Measurements from ENCODE around the gene UBL4A.

The UBL4A gene

DNA sequence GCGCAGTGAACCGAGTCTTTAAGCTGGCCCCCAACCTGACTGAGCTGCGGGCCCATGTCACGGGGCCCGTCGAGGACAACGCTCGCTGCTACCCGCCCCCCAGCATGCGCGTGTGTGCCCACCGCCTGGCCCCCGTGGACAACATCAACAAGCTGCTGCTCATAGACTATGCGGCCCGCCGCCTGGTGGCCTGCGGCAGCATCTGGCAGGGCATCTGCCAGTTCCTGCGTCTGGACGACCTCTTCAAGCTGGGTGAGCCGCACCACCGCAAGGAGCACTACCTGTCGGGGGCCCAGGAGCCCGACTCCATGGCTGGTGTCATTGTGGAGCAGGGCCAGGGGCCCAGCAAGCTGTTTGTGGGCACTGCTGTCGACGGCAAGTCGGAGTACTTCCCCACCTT is 26.1 kb downstream of the UBL4A start:
- DNase-seq (ENCODE audit: low spot score) = no peak

DNA sequence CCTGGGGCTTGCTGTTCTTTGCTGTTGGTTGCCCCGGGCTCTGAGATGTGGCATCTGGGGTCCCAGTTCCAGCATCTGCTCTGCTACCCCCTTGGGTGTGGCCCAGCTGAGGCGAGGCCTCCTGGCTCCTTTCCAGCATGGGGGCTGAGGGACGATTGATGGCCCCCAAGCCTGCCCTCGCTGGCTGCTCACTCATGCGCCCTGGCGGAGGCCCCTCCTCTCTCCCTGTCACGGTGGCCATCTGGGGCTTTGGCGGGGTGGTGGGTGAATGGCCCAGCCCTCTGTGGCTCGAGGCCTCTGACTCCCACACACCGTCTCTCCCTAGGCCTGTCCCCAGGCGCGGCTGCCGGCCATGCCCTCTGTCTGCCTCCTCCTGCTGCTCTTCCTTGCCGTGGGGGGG is 26.6 kb downstream of the UBL4A start:
- DNase-seq (ENCODE audit: low spot score) = no peak

DNA sequence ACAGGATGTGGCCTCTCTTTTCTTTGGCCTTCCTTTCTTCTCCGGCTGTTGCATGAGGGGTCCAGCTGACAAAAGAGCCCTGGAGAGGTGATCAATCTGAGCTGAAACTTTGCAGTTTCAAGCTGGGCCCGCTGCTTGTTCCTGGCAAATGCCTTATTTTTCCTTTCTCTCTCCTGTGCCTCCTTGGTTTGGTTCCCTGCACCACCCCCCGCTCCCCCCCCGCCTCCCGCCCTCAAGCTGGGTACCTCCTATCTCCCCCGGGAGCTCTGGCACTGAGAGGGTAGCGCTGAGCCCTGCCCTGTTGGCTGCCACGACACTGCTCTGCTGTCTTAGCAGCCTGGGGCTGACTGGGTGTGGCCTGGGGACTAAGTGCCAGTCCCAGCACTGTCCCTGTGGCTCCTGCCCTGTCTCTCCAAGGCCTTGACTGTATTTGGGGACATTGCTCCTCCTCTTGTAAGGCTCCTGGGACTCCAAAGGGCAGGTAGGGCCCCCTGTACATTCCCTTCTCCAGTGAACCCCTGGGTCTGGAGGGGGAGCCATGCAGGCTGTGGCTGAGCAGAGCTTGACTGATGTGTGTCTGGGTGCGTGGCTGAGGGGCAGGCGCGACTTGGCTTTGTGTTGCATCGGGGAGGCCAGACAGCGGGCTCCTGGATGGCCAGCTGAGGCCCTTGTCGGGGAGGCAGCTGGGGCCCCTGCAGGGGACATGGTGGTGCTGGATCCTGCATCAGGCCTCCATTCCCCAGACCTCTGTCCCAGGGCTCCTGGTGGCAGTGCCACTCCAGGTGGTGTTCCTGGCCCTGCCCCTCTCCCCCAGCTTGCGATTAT is 27.2 kb downstream of the UBL4A start:
- DNase-seq (ENCODE audit: low spot score) = peak; percentile 9

DNA sequence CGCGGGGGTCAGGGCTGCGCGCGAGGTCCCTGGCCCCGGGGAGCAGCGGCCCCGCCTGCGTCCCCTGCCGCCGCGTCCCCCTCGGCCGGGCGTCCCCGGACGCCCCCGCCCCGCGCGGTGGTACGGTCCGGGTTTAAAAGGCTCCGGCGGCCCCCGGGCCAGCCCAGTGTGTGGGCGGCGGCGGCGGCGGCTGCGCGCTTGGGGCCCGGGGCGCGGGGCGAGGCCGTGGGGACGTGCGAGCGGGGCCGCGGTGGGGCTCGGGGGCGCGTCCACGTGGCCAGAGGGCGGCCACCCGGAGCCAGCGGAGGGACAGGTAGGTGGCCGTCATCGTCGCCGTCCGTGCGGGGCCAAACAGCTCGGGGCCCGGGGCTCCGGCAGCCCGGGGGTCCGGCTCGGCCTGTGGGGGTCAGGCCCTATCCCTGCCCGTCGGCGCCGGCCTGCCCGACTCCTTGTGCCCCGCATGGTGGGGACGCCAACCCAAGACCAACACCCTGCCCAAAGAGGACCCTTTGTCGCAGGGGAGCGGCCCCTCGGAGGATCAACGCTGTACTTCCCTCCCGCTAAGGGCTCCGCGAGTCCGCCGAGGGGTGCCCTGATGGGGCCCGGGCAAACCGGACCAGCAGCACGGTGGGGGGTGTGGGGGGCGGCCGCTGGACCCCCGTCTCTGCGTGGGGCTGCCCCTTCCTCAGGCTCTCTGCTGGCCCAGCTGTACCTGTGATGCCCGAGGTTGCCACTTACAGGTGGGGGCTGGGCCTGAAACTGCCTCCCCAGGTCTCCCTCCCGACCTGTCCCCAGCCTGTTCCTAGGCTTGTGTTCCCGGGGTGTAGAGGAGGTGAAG is 28.1 kb downstream of the UBL4A start, which contains the start of gene PLXNA3:
Gene PLXNA3 (plus strand): TSS at position 166 of the 838 bp plus-strand sequence. CDS start 1,903 bp downstream, outside the sequence.
- DNase-seq (ENCODE audit: low spot score) = peak; percentile 29

DNA sequence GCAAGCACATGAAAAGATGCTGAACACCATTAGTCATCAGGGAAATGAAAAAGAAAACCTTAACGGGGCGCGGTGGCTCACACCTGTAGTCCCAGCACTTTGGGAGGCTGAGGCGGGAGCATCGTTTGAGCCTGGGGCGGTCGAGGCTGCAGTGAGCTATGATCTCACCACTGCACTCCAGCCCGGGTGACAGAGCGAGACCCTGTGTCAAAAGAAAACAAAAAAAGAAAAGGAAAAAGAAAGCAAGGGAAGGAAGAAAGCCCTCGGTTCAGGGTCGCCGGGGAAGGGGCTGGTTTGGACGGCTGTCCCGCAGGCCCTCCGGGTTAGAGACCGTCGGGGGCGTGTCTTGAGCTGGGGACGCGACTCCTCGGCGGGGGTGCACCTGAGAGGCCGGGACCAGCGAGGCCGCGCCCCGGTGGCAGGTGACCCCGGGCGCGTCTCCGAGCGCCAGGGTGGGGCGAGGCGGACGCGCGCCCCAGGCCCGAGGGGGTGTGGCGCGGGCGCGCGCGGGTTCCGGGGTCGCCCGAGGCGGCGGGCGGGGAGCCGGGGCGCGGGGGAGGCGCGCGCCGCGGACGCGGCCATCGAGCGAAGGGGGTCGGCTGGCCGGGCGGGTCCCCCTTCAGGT is 28.8 kb downstream of the UBL4A start:
- DNase-seq (ENCODE audit: low spot score) = peak; percentile 38

DNA sequence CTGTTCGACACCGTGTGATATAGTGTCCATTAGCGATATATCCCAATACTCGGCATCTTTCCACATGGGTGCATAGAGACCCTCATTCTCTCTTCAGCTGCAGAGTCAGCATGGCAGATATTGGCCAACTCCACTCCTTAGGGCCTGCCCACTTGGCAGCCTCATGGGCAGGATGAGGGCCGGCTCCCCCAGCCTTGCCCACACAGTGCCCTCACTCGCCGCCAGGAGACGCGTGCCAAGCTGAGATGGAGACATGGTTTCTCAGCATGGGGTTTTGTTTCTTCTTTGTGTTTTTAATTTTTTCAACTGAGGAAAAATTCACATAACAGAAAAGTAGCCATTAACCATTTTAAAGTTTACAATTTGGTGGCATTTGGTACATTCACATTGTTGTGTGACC is 33.6 kb downstream of the UBL4A start:
- DNase-seq (ENCODE audit: low spot score) = no peak

DNA sequence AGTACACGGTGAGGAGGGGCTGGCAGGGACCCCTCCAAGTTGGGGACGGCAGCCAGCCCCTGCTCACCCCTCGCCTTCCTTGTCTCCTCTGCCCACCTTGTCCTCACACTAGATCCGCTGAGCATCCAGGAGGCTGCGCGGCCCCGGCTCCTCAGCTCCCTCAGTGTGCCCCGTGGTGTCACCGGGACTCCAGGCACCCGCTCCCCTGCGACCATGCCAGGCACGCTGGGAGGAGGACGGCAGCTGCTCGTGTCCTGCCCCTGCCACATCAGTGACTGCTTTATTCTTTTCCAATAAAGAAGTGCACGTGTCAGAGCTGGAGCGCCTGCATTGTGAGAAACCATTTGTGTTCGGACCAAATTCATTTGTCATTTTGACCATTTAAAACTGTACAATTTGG is 36.1 kb downstream of the UBL4A start:
- DNase-seq (ENCODE audit: low spot score) = no peak

DNA sequence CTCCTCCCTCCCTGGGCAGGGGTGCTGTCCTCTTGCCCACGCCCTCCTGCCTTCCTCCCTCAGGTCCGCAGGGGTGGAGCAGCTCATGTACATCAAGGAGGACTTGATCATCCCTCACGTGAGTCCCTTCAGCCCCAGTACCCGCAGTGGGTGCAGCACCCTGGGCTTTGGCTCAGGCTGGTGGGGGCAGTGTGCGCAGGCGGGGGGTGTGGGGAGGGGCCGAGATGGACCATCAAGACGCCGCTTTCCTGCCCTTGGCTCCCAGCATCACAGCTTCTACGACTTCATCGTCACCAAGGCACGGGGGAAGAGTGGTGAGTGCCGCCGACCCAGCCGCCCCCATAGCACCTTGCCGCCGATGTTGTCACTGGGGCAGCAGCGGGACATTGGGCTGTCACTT is 36.8 kb downstream of the UBL4A start:
- DNase-seq (ENCODE audit: low spot score) = no peak

DNA sequence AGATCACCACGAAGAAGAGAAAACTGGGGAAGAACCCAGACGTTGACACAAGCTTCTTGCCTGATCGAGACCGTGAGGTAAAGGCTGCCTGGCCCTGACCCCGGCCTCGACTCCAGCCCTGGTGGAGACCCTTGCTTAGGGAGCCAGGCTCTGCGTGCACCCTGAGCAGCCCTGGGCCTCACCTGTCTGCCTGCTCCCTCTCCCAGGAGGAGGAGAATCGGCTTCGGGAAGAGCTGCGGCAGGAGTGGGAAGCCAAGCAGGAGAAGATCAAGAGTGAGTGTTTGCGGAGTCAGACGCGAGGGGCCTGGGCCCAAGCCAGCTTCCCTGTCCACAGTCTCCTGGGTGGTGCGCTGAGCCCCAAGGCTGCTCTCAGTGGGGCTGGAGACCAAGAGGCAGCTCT is 37.9 kb downstream of the UBL4A start:
- DNase-seq (ENCODE audit: low spot score) = no peak

DNA sequence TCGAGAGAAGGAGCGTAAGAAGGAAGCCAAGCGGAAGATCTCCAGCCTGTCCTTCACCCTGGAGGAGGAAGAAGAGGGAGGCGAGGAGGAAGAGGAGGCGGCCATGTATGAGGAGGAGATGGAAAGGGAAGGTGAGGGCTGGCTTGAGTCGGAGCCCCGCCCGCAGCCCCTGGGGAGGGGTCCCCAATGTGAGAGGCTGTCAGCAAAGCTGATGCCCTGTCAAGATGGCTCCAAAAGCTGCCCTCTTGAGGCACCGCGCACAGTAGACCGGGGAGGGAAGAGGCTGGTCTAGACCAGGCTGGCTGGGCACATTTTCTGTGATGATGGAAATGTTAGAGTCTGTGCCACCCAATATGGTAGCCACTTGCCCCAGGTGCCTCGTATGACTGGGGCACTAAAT is 40.0 kb downstream of the UBL4A start:
- DNase-seq (ENCODE audit: low spot score) = no peak

DNA sequence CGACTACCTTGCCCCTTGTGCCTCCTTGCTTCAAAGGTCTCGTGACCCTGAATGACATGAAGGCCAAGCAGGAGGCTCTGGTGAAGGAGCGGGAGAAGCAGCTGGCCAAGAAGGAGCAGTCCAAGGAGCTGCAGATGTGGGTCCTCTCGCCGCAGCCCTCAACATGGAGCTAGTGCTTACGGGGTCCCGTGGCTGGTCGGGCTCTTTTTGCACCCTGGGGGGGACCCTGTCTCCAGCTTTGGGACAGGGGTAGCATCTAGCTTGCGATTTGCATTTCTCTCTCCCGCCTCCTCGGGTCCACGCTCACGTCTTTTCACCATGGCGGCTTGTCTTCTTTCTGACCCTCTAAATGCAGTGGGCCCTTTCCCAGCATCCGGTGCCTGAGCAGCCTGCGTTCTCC is 40.6 kb downstream of the UBL4A start:
- no peak for DNase-seq (ENCODE audit: low spot score)

DNA sequence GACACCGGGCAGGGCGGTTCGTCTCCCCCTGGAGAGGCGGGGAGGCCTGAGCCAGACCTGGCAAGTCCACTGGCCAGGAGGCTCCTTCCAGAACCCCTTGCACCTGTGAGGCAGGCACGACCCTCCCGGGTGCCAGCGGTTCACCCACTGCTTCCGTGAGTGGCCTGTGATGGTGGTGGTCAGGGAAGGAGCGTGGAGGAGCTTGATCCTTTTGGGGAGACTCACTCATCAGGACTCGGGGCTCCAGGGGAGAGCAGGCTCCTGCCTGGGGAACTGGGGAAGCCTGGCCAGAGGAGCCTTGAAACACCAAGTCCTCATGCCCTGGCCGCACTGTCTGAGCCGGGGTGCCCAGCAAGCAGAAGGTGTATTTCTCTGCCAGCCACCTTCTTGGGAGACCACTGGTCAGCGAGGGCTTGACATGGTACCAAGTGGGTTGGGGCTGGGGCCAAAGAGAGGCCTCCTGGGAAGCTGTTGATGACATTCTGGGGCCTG is 41.6 kb downstream of the UBL4A start:
- no peak for DNase-seq (ENCODE audit: low spot score)

DNA sequence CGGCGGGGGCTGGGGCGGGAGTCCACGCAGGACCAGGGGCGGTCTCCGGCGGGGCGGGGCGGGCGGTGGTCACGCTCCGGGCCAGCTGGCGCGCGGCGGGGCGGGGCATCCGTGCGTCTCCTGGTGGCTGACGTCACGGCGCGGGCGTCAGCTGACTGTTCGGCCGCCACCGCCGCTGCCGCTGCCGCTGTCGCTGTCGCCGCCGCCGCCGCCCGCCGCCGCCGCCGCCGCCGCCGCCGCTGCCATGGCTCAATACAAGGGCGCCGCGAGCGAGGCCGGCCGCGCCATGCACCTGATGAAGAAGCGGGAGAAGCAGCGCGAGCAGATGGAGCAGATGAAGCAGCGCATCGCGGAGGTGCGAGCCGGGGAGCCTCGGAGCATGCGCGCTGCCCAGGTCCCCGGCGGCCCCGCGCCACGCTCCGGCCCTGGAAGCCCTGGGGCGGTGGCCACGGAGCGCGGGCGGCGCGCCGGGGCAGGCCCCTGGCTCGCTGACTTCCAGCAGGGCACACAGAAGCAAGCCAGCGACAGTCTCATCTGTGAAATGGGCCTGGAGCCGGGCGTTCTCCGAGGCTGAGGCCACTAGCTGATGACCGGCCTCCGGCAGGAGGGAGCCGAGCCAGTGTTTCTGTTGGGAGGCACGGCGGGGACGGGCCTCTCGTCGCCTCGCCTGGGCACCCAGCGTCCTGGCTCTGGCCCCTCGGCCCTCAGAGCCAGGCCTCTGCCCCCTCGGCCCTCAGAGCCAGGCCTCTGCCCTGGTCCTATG is 42.2 kb downstream of the UBL4A start, which contains the start of gene FAM50A:
Gene FAM50A (plus strand): TSS at position 150 of the 763 bp plus-strand sequence. CDS start 95 bp downstream, at position 245.
- peak; percentile 62 for DNase-seq (ENCODE audit: low spot score)

DNA sequence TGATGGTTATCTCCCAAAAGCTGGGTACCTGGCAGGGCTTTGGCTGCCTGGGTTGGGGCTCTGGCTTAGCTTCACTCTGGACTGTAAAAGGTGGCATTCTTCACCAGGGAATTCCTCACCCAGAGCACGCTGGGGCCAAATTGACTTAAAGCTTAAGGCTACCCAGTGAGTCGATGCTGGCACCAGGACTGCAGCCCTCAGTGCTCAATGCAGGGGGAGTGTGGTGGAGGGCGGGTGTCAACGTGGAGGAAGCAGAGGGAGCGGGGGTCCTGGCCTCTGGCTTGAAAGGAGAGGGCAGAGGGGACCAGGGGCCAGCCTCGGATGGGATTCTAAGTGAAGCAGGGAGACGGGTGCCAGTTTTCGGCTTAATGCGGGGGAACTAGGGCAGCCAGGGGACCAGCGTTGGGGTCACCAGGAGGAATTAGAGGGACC is 42.9 kb downstream of the UBL4A start:
- no peak for DNase-seq (ENCODE audit: low spot score)

DNA sequence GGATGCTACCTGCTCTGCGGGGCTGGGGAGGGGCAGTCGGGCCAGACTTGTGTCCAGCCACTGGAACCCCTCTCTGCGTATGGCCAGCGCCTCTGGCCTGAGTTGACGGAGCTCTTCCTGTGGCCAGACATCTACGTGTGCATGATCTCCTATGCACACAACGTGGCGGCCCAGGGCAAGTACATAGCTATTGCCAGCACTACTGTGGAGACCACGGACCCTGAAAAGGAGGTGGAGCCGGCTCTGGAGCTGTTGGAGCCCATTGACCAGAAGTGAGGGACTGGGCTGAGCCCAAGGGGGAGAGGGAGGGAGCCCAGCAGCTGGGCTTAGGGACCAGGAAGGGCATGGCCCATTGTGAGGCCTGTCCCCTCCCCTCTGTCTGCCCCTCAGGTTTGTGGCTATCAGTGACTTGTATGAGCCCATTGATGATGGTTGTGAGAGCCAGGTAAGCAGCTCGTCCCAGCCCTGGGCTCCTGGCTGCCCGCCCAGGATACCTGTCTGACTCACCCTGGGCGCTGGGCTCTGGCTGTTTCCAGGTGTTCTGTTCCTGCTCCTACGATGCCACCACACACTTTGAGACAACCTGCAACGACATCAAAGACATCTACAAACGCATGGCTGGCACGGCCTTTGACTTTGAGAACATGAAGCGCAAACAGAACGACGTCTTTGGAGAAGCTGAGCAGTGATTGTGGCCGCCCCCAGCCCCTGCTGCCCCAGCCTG is 44.3 kb downstream of the UBL4A start:
- DNase-seq (ENCODE audit: low spot score) = no peak

DNA sequence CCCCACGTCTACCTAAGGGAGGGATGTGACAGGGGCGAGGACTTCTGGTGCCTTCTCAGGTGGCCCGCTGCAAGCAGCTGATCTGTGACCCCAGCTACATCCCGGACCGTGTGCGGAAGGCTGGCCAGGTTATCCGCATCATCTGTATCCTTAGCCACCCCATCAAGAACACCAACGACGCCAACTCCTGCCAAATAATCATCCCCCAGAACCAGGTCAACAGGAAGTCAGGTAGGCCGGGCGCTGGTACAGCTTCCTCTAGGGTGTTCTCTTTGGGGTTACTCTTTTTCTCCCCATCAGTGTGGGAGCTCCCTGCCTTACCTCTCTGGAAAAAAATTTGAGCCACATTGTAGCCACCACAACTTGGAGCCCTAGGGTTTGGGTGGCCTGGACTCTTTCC is 44.9 kb downstream of the UBL4A start:
- no peak for DNase-seq (ENCODE audit: low spot score)

DNA sequence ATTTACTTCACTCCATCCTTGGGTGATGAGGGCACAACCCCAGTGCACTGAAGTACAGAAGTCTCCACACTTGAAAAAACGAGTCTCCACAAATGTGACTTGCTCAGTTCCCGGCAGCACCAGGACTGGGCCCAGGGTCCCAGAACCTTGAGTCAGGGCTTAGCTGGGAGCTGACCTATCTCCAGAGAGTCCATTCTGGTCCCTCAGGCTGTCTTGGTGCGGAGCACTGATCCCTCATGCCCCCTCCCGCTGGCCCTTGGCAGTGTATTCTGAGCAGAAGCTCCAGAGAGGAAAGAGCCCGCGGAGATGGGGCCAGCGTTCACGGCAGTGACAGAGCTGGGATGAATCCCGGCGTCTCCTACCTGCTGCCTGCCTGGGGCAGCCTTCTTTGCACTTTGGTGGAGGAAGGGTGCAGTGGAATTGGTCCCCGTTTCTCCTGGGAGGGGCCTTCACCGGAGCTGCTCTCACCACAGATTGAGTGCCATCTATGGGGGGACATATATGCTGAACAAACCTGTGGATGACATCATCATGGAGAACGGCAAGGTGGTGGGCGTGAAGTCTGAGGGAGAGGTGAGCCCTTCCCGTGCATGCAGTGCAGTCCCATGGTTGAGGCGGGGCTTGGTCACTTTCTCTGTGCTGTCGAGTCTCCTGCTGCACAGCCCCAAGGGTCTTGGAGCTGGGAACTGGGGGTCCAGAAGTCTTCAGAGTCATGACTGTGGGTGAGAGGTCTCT is 45.6 kb downstream of the UBL4A start:
- DNase-seq (ENCODE audit: low spot score) = no peak

DNA sequence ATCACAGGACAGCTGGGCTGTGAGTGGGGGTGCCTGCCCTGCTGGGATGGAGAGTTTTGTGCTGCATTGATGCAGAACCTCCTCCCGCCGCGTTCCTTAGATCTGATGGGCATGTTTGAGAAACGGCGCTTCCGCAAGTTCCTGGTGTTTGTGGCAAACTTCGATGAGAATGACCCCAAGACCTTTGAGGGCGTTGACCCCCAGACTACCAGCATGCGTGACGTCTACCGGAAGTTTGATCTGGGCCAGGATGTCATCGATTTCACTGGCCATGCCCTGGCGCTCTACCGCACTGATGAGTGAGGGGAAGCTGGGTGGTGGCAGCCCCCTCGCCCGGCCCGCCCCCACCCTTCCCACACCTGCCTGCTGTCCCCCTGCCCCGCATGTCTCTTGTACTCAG is 46.6 kb downstream of the UBL4A start:
- DNase-seq (ENCODE audit: low spot score) = no peak

DNA sequence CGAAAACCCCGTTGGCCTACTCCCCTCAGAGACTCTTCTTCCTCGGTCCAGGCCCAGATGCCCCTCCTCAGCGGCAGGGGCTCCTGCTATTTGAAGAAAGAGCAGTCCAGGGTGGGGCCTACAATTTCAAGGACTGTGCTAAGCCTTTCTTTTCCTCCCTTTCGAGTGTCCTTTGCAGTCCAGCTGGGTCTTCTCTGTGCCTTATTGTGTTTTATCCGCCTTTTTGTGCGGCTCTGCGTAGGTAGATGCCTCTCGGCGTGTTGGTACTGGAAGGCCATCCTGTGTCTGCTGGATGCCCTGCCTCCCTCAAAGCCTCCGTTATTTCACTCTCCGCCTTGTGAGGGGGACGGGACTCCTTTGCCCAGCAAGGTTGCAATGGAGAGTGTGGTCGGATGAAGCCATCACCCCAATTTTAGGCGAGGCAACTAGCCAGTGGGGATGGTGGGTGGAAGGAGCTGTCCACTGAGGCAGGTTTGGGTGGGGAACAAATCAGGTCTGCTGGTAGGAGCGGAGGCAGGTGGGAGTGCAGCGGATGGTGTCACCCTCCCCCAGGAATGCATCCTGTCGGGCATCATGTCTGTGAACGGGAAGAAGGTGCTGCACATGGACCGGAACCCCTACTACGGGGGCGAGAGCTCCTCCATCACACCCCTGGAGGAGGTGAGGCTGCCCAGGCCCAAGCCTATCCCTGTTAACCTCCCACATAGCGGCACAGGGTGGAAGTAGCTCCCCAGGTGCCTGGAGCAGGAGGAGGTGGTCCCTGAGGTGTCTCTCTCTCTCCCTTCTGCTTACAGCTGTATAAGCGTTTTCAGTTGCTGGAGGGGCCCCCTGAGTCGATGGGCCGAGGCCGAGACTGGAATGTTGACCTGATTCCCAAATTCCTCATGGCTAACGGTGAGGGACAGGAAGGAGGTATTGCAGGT is 48.2 kb downstream of the UBL4A start:
- DNase-seq (ENCODE audit: low spot score) = no peak
